Loucy (cell line): ENCODE data around the gene GP1BA.

Experiments used
- EZH2phosphoT487 ChIP-seq: fragments of 200-600 bp; IDR thresholded peaks from 2 replicates; pipeline ENCODE4 v1.6.1; 2018; ENCODE audit warnings: antibody characterized with exemption, mild to moderate bottlenecking, moderate library complexity, borderline replicate concordance
- TF ChIP-seq, protein P1 (sequence below): fragments of 200-600 bp; sonication (generic); conservative IDR thresholded peaks from 2 replicates; pipeline ENCODE4 v1.5.1; 2014; ENCODE audit warnings: mild to moderate bottlenecking, antibody characterized with exemption, low read length

GRCh38 chr17:4973256-4974114 is 41.4 kb downstream of the GP1BA start:
- TF ChIP-seq, protein P1, sequence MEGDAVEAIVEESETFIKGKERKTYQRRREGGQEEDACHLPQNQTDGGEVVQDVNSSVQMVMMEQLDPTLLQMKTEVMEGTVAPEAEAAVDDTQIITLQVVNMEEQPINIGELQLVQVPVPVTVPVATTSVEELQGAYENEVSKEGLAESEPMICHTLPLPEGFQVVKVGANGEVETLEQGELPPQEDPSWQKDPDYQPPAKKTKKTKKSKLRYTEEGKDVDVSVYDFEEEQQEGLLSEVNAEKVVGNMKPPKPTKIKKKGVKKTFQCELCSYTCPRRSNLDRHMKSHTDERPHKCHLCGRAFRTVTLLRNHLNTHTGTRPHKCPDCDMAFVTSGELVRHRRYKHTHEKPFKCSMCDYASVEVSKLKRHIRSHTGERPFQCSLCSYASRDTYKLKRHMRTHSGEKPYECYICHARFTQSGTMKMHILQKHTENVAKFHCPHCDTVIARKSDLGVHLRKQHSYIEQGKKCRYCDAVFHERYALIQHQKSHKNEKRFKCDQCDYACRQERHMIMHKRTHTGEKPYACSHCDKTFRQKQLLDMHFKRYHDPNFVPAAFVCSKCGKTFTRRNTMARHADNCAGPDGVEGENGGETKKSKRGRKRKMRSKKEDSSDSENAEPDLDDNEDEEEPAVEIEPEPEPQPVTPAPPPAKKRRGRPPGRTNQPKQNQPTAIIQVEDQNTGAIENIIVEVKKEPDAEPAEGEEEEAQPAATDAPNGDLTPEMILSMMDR, result no peak
- no peak for TF ChIP-seq EZH2phosphoT487
